HCT116 (cell line): ENCODE data around the gene EML4.

Experiments used
- ATF3 ChIP-seq: IDR thresholded peaks from 2 replicates; pipeline ENCODE4 v1.6.1; 2012
- CEBPB ChIP-seq: IDR thresholded peaks from 2 replicates; pipeline ENCODE4 v1.6.1; 2012; ENCODE audit warnings: low read depth
- EGR1 ChIP-seq: IDR thresholded peaks from 2 replicates; pipeline ENCODE4 v1.6.1; 2012; ENCODE audit warnings: low read depth
- EZH2 ChIP-seq: fragments of 200-600 bp; sonication (generic); IDR thresholded peaks from 2 replicates; pipeline ENCODE4 v1.6.1; 2017; ENCODE audit warnings: antibody characterized with exemption, mixed run types
- POLR2A ChIP-seq: IDR thresholded peaks from 2 replicates; pipeline ENCODE4 v1.7.0; 2011; ENCODE audit warnings: borderline replicate concordance; ENCODE audit not compliant: insufficient read depth, insufficient read length; ENCODE audit errors: extremely low read depth
- POLR2AphosphoS5 ChIP-seq: IDR thresholded peaks from 2 replicates; pipeline ENCODE4 v1.6.1; 2011; ENCODE audit warnings: mild to moderate bottlenecking, low read depth, low read length, moderate library complexity
- SP1 ChIP-seq: IDR thresholded peaks from 2 replicates; pipeline ENCODE4 v1.6.1; 2012; ENCODE audit warnings: low read depth
- YY1 ChIP-seq: IDR thresholded peaks from 2 replicates; pipeline ENCODE4 v1.6.1; 2011; ENCODE audit warnings: low read length, low read depth, moderate library complexity, mild to moderate bottlenecking; ENCODE audit not compliant: insufficient replicate concordance; ENCODE audit errors: extremely low read depth
- TF ChIP-seq, protein P1 (sequence below), 3 experiments: fragments of 200-600 bp in 1 of 3; sonication (generic) in 1 of 3; IDR thresholded peaks in 2 of 3; conservative IDR thresholded peaks in 1 of 3; 2 replicates each; pipeline ENCODE4 v1.5.1; 2012 to 2017; ENCODE audit warnings: low read depth in 2 of 3, low read length in 2 of 3, antibody characterized with exemption in 1 of 3, borderline replicate concordance in 1 of 3, control low read depth in 1 of 3, mild to moderate bottlenecking in 1 of 3, mixed read lengths in 1 of 3, mixed run types in 1 of 3, moderate library complexity in 1 of 3; ENCODE audit not compliant: insufficient read depth in 1 of 3

- TF ChIP-seq, protein P1, sequence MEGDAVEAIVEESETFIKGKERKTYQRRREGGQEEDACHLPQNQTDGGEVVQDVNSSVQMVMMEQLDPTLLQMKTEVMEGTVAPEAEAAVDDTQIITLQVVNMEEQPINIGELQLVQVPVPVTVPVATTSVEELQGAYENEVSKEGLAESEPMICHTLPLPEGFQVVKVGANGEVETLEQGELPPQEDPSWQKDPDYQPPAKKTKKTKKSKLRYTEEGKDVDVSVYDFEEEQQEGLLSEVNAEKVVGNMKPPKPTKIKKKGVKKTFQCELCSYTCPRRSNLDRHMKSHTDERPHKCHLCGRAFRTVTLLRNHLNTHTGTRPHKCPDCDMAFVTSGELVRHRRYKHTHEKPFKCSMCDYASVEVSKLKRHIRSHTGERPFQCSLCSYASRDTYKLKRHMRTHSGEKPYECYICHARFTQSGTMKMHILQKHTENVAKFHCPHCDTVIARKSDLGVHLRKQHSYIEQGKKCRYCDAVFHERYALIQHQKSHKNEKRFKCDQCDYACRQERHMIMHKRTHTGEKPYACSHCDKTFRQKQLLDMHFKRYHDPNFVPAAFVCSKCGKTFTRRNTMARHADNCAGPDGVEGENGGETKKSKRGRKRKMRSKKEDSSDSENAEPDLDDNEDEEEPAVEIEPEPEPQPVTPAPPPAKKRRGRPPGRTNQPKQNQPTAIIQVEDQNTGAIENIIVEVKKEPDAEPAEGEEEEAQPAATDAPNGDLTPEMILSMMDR (IDR thresholded peaks at IDR 0.05 in 2 of 3, conservative IDR thresholded peaks at IDR 0.05 in 1 of 3; ENCODE audit: borderline replicate concordance in 1 of 3, insufficient read depth in 1 of 3, low read depth in 2 of 3, low read length in 2 of 3): no peak
- TF ChIP-seq EZH2: no peak
- TF ChIP-seq CEBPB: no peak
- TF ChIP-seq POLR2A: no peak
- TF ChIP-seq SP1: no peak
- TF ChIP-seq YY1: no peak
- TF ChIP-seq ATF3: no peak
- no peak for TF ChIP-seq EGR1
- no peak for TF ChIP-seq POLR2AphosphoS5
These were observed 119.7 kb downstream of the EML4 start for GRCh38 chr2:42288811-42289210.
